SIG-M5 (cell line): ENCODE measurements around the gene TSC22D1.

Experiments
- DNase-seq: peaks from one replicate; lab custom pipeline; 2025; lab: John Stamatoyannopoulos, UW

The TSC22D1 gene

DNA sequence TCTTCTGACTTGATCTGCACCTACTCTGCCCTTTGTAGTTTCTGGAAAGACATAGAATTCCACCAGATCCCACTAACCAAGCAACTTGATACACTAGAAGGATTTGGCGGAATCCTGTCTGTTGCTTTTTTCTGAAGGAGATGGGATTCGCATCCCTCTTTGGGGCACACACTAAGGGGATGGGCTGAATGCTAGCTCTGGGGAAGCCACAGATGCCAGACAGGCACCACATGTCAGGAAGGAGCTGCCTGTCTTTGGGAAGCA, 150.4 kb downstream of the TSC22D1 start:
- no peak for DNase-seq

DNA sequence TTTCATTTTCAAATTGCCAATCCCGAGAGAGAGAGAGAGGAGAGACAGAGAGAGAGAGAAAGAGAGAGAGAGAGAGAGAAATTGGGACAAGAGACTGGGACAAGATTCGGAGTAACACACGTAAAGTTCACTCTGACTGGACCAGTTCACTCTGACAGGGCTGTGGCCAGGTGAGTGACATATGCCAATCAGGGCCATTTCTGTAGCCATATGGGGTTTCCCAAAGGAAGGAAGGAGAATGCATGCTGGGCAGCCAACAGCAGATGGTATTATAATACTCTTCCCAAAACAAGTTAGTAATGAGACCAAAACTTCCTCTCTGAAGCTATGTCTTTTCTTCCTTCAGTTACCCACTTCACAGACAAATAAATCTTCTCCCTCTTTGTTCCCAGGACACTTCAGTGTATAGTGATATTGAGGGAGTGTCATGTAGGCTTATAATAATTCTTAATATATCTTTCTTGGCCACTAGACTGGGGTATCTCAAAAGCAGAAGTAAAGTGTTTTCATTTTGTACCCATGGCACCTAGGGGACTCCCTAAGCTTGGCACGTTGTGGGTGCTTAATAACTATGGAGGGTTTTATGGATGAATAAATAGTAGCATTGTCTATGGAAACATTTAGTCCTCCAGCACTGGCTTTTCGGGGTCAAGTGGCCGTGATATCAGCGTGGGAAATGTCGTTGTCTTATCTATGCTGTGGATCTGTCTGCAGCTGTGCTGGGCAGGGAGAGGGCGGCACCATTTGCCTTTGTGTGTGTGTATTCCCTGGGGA, 150.9 kb downstream of the TSC22D1 start:
- DNase-seq, result no peak

DNA sequence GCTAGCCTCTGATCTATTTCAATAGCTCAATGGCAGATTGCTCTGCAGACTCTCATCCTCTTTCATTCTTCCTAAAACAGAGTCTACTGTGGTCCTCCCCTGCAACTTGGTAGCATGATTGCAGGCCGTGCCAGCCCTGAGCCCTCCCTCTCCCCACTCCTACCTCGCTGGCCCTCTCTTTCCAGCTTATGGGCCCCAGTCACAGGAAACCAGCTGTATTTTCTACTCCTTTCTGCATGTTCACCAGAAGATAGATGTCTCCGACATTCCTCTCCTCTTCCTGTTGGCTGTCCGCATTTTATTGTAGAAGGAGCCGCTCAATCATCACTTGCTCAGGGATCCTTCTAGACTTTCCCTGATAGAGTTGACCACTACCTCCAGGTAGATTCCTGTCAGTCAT, 152.3 kb downstream of the TSC22D1 start:
- no peak for DNase-seq

DNA sequence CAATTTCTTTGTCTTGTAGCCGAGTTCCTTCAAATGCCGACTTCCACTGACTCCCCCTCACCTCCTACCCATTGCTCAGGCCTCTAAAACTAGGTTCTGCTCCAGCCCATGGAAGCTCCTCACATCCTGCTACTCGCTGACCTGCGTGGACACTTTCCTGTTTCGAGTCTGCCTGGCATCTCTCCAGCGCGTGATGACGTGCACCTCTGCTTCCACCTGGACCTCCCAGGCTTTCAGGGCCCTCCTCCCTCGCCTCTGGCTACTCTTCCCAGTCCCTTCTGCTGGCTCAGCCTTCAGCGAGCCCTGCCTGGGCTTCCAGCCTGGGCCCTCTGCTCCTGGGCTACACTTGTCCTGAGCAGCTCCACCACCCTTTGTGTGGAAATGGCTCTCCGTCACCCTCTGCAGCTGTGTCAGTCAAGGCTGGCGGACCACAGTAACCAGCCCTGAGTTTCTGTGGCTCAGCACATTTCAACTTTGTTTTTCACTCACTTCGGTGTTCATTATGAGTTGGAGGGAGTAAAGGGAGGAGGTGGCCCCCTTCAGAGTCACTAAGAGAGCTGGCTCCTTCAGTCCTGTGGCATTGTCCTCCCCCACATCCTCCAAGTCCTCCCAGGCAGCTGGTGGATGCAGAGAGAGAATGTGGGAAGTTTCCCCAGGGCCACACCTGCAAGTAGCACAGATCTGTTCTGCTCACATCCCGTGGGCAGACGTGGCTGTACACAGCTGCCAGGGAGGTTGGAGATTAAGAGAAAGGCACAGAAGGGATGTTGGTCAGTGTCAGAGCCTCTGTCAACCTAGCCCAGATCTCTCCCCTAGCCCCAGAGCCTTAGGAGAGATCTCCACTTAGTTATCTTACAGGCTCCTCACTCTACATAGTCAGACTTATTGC, 153.1 kb downstream of the TSC22D1 start:
- no peak for DNase-seq

DNA sequence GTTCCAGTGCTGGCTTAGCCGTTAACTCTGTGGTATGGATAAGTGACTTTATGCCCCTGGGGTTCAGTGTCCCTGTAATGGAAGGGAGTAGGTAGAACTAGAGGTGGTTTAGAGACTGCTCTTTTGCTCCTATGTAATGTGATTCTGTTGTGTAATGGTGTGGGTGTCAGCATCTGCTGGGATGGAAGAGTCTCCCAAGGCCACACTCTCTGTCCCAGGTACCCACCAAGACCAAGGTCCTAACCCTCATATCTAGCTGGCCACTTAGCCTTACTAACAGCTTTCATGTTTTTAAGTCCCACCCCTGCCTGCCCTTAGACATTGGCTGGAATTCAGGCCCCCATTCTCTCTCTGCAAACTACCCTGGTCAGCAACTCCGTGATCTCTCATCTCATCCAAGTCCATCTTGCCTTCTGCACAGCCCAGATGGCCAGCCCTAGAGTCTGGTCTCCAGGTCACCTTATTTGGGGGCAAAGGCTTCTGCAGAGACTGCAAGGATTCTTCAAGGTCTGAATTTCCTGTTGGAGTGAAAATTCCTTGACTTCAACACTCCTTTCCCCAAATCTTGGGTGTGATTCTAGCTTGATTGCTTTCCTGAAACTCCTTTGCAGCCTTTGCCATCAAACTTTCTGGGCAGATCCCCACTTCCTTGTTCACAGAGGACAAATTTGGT, 154.1 kb downstream of the TSC22D1 start:
- no peak for DNase-seq

DNA sequence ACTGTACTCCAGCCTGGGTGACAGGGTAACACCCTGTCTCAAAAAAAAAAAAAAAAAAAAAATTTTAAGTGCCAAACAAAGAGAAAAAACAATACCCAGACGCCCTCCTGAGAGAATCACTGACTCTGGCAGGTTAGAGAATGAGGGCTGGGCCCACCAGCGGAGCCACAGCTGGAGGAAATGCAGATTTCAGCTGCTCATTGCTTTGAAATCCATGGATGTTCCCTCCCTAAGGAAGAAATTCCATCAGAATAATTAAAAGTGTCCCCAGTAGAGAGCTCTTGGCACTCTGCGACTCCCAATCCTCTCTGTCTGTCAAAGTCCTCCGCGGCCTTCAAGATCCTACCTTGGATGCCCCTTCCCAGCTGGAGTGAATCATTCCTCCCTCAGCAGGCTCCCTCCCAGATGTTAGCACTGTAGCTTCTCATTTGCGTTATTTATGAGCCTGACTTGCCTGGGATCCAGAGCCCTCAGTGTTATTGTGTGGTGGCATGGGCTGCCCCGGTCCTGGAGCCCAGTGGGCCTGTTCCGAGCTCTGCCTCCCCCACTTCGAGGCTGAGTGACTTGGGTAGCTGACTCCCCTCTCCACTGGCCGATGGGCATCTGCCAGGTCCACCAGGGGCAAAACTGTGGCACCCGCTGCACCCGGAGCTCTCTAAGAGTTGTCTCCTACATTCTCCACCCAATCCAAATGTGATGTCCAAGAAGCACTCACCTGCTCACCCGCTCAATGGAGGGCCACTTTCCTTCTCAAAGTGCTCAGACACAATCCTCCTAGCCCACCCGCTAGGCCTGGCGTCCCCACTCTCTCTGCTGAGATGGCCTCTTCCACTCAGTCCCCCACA, 155.5 kb downstream of the TSC22D1 start:
- no peak for DNase-seq

DNA sequence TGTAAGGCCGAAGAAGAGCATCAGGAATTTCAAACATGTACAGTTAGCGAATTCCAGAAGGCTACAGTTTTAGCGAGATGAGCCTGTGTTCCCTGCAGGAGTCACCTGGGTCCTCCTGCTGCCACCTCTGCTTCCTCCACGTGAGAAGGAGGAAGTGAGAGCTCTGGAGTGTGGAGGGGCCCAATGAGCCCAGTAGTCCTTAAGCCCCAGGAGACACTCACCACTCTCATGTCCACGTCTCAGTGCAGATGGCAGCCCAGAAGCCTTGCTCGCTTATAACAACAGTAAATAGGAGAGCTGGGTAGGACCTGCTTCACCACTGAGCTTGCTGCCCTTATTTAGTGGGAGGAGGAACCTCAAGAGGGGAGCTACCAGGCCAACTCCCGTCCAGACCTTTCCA, 158.3 kb downstream of the TSC22D1 start:
- no peak for DNase-seq

DNA sequence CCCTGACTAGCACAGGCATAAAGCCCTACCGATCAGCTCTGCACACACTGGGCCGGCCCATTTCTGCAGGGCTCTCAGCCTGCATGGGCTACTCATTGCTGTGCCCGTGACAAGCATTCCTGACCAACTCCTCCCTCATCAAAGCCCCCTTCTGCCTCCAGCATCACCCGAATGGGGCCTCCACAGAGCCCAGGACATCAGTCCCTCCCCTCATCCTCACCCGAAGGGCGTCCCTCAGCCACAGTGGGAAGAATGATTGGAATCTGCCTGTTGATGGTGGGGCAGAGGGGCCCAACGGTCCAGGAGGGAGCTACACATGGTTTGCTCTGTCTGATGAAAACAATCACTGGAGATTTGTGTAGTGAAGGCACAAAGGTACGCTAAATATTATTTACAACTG, 158.7 kb downstream of the TSC22D1 start:
- no peak for DNase-seq

DNA sequence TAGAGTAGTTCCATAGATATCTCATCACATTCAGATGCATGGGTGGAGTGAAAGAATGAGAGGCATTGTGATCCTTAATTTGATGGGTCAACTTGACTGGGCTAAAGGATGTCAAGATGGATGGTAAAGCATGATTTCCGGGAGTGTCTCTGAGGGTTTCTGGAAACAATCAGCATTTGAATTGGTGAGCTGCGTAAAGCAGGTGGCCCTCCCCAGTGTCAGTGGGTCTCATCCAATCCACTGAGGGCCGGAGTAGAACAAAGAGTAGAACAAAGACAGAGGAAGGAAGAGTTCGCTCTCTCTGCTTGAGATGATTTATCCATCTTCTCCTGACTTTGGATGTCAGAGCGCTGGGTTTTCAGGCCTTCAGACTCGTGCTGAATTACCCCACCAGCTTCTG, 159.4 kb downstream of the TSC22D1 start:
- no peak for DNase-seq

DNA sequence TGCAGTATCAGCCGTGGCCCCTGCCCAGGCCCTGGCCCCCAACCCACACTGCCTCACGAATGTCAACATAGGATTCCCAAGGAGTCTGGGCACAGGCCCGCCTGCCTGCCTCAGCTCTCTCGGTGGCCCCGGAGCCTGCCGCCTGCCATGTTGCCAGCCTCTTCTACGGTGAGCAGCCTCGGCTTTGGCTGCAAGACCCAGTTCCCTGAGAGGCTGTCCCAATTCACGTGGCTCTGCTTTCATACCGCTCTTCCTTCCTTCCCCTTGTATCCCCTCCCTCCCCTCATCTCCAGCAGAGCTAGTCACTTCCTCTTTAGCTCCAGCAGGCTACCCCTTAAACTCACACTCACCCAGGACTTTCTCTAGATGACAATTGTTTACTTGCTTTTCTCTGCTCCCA, 159.8 kb downstream of the TSC22D1 start:
- DNase-seq, result no peak

DNA sequence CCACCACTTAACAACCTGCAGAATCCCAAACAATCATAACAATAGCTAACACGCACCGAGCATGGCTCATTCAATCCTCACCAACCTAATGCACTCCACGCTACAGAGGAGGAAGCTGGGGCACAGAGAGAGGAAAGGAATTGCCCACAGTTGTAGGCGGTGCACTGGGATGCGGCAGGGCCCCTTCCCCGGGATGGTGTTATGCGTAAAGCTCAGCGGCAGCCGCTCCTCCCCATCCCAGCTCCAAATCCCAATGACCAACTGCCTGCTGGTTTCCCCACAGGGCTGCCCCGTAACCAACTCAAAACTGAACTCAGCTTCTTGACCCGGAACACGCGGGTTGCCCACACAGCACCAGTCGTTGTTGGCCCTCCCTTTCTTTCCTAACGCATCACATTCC, 160.3 kb downstream of the TSC22D1 start:
- no peak for DNase-seq

DNA sequence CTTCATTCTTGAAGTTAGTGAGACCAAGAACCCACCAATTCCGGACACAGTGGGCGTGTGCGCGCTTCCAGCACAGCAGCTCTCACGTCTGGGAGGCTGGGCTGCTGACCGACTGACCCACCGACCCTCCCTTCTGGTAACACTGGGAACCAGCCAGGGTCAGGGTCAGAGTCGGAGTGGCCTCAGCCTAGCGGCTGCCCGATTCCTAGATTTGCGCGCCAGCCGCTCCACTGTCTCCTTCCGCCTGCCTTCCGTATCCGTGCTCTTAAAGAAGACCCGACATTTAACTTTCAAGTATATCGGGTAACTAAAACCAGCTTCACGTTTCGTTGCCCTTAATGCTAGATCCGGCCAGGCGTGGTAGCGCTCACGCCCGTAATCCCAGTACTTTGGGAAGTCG, 161.4 kb downstream of the TSC22D1 start:
- DNase-seq, result no peak

DNA sequence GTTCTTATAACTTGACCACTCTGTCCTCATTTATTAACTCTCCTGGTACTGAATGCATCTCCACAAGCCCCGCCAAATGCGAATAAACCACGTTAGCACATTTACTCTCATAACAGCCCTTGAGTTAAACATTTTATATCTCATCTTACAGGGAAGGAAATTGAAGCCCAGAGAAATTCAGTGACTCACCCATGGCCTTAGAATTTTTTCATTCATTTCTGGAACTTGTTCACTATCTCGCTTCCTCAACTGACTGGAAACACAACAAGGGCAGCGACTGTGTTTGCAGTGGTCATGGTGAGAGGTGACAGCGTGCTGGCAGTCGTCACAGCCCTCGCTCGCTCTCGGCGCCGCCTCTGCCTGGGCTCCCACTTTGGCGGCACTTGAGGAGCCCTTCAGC, 163.0 kb downstream of the TSC22D1 start:
- DNase-seq, result no peak

DNA sequence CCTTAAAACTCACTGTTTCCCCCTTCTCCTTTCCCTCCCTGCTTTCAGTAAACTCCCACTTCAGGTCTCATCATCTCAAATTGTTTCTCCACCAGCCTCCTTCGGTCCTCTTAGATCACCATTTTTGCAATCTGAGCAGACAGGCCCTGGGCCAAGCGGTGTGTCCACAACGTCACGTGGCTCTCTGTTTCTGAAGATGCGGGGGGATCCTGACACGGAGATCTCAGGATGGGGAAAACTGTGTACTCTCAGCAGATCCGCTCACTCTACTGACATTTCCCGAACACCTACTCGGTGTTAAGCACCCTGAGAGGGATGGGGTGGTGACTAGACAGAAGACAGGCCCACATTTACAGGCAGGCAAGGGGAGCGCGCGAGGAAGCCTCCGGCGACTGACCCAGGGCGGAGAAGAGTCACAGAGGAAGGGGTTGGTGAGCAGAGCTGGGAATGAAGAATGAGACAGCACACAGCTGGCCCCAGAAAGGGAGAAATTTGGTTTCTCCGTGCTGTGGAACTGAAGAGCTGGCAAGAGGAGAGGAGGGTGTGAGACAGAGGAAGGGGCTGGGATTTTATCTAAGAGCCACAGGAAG, 163.7 kb downstream of the TSC22D1 start:
- no peak for DNase-seq

DNA sequence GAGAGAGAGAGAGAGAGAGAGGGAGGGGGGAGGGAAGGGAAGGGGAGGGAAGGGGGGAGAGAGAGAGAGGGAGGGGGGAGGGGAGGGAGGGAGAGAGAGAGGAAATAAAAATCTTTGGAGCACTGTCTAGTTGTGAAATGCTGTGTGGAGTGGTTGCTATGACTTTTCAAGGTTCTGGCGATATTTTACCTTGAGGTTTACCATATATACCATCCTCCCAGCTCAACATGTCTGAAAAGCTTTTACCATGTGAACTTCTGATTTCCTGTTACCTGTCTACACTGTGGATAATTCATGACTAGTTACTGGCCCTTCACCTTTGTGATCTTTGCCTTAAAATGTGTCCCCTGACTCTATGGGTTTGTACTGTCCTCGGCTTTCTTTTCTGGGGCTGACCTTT, 164.3 kb downstream of the TSC22D1 start:
- no peak for DNase-seq

DNA sequence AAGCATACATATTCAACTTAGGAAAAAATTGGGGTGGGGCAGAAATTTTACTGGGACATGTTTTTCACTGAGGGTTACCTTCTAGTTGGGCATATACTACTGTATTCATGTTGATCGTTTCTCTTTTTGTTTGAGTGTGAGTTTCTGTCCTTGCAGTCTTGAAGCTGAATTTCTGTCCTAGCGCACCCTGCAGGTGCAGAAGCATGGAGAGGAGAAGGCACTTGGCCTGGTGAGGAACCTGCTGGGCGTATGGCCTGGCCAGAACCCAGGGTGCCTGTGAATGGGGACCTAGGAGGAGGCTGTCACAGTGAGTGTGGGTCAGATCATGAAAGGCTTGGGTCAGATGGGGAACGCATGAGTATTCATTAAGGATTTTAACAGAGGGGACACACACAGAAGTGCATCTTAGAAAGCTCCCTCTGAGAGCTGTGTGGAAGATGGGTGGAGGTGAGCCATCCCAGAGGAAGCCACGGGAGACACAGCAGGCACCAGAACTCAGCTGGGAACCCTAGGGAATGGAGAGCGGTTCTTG, 165.7 kb downstream of the TSC22D1 start:
- no peak for DNase-seq

DNA sequence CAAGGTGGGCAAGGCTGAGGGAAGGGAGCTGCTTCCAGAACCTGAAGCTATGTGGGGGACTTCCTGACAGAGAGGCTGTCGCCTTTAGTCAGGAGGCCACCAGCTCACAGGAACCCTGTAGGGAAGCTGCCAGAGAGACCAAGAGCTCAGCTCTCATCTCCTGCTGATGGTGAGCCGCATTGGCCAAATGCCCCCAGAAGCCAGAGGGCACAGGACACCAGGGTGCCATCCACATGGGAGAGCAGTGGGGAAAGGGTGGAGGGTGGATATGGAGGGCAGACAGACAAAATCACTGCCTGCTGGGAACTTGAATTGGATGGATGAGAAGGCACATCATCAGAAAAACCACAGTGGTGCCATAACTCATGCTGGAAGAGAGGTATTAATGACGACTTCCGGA, 166.5 kb downstream of the TSC22D1 start:
- DNase-seq, result no peak

DNA sequence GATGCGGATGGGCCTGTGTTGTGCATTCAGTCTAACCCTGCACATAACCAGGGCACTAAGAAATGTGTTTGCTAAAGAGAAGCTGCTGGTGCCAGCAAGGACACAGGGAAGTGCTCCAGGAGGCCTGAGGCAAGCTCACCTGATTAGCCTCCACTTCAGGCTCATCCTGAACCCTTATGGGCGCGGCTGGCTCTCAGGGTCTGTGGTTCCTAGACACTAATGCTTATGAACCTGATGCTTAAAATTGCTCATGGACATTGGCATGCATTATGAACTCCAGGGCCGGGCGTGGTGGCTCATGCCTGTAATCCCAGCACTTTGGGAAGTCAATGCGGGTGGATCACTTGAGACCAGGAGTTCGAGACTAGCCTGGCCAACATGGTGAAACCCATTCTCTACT, 168.2 kb downstream of the TSC22D1 start:
- DNase-seq, result no peak

DNA sequence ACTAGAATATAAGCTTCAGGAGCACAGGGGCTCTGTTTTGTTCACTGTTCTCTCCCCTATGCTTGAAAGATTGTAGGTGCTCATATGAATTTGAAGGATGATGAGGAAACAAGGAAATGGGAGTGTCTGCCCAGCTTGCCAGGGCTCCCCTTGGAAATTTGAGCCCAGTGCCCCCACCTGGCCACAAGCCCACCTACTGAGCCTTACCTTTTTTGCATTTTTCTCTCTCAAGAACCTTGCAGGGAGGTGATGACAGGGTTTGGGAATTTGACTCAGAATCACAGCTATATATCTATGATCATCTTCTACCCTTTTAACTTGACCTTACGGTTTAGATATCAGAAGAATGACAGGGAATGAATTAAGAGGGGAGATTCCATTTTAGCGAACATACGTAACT, 168.8 kb downstream of the TSC22D1 start:
- DNase-seq, result no peak

DNA sequence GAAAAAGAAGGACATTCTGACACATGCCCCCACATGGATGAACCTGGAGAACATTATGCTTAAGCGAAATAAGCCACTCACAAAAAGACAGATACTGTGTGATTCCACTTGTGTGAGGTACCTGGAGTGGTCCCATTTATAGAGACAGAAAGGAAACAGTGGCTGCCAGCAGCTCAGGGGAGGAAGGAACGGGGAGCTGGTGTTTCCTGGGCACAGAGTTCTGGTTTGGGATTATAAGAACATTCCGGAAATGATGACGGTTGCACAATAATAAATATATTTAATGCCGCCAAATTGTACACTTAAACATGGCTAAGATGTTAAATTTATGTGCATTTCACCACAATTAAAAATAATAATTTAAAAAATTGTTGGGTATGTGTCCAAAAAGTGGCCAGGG, 169.5 kb downstream of the TSC22D1 start:
- DNase-seq, result no peak

DNA sequence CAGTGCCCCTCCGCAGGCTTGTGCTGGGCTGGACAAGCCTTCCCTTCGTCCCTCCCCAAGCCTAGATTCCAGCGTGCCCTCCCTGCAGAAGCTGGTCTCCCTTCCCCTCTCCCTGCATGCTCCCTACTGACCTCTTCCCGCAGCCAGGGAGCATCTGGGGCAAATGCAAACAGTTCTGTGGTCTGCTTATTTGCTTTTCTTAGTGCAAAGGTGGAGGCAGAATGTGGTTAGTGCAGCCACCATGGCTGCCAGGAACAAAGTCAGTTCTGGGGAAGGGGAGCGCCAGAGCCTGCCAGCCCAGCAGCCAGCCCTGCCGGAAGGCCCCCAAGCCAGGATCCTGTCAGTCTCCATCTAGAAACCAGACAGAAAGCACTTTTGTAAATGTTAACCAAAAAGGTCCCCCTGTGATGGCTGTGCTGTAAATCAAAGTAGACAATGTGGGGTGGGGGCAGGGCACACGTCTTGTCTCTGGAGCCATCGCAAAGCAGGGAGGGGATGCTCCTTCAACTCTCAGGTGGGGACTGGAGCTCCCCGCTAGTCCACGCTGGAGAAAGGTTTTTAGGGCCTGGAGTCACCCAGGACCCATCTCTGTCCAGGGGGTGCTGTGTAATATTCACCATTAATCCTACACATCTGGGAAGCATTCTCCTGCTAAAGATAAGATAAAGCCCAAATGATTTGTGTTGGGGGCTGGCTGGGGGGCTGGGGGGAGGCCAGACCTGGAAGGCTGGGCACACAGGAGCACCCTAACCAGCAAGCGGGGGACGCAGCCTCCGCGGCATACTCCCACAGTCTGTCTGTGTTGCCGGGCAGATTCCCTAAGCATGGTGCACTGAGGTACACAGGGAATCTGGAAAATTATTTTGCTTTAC, 171.6 kb downstream of the TSC22D1 start:
- no peak for DNase-seq
